ENCODE measurements around the gene CCDC122.

The CCDC122 gene

DNA sequence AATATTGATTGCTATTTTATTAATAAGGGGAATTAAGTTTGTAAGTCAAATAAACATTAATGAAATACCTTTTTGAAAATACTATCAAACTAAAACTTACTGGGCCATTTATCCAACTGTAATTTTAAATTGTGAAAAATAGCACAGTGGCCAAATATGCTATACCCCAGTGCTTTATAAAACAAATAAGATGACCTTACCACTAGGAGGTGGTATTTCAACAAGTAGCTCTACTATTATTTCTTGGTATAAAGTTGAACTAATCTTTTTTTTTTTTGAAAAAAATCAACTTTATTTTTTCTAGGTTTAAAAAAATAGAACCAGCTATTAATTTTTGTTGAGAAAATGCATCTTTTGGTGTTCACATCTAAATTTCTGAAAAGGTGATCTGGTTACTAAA is 14.9 kb upstream of the CCDC122 start:
- no peak overlapping the region for H3K4me3 ChIP-seq (replicated peaks; ENCODE audit: low read depth, low read length)
- DNase-seq (ENCODE audit: extremely low read depth, low read depth) = no peak
- TF ChIP-seq, protein P1, sequence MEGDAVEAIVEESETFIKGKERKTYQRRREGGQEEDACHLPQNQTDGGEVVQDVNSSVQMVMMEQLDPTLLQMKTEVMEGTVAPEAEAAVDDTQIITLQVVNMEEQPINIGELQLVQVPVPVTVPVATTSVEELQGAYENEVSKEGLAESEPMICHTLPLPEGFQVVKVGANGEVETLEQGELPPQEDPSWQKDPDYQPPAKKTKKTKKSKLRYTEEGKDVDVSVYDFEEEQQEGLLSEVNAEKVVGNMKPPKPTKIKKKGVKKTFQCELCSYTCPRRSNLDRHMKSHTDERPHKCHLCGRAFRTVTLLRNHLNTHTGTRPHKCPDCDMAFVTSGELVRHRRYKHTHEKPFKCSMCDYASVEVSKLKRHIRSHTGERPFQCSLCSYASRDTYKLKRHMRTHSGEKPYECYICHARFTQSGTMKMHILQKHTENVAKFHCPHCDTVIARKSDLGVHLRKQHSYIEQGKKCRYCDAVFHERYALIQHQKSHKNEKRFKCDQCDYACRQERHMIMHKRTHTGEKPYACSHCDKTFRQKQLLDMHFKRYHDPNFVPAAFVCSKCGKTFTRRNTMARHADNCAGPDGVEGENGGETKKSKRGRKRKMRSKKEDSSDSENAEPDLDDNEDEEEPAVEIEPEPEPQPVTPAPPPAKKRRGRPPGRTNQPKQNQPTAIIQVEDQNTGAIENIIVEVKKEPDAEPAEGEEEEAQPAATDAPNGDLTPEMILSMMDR (IDR thresholded peaks at IDR 0.05; ENCODE audit: low read depth, low read length, missing control alignments) = no peak

DNA sequence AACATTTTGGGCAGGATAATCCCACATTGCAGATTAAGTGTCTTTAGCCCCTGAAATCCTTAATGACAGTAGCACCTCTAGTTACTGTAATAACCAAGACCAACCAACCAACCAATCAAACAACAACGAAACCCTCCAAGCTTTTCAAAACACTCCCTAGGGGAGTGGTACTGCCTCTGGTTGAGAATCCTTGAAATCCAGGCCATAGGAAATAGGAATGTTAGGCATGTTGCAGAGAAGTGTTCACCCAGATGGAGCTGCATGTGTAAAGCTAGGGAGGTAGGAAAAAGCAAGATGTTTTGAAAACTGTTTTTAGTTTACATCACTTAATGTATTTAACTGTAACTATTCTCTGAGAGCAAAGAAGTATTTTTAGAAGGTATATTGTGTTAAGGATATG is 4.7 kb upstream of the CCDC122 start:
- TF ChIP-seq, protein P1 (IDR thresholded peaks at IDR 0.05; ENCODE audit: low read depth, low read length, missing control alignments) = no peak
- no peak overlapping the region for H3K4me3 ChIP-seq (replicated peaks; ENCODE audit: low read depth, low read length)
- no peak for DNase-seq (ENCODE audit: extremely low read depth, low read depth)

DNA sequence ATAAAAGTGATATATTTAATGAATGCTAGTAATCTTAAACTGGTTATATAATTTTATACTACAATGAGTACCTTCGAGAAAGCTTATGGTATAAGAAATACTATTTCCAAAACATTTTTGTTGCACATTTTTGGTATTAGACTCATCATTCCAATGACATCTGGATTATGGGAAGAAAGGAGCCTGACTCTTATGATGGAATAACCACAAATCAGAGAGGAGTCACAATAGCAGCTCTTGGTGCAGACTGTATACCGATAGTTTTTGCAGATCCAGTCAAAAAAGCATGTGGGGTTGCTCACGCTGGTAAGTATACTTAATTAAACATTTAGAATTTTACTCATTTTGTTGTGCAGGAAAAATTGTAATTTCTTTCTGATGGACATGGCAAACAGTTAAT is 4.1 kb upstream of the CCDC122 start:
- TF ChIP-seq, protein P1 (IDR thresholded peaks at IDR 0.05; ENCODE audit: low read depth, low read length, missing control alignments) = no peak
- no peak for DNase-seq (ENCODE audit: extremely low read depth, low read depth)
- H3K4me3 ChIP-seq (replicated peaks; ENCODE audit: low read depth, low read length) = no peak overlapping the region

DNA sequence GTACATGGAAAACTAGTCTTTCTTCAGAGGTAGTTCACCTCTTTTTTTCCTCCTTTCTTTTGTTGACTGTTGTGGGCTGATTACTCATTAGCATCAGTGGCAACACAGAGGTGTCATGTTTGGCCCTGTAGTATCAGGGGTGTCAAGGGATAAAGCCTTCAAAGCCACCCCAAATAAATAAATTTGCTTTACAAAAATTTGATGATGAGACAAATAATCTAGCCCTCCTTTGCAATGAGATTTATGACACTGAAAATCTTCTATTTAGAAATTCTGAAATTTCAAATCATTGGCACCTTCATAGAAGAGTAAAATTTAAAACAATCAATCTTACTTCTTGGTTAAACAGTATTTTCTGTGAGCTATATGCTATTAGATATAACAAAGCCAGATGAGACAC is 2.0 kb upstream of the CCDC122 start:
- no peak overlapping the region for H3K4me3 ChIP-seq (replicated peaks; ENCODE audit: low read depth, low read length)
- DNase-seq (ENCODE audit: extremely low read depth, low read depth) = no peak
- TF ChIP-seq, protein P1 (IDR thresholded peaks at IDR 0.05; ENCODE audit: low read depth, low read length, missing control alignments) = no peak

DNA sequence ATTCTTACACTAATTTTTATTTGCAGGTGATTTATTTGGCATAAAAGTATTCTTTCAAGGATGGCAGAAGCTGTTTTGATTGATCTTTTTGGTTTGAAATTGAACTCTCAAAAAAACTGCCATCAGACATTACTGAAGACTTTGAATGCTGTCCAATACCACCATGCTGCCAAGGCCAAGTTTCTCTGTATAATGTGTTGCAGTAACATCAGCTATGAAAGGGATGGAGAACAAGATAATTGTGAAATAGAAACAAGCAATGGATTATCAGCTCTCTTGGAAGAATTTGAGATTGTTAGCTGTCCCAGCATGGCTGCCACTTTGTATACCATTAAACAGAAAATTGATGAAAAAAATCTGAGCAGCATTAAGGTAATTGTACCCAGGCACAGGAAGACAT is 1.4 kb upstream of the CCDC122 start:
- H3K4me3 ChIP-seq (replicated peaks; ENCODE audit: low read depth, low read length) = no peak overlapping the region
- TF ChIP-seq, protein P1 (IDR thresholded peaks at IDR 0.05; ENCODE audit: low read depth, low read length, missing control alignments) = no peak
- DNase-seq (ENCODE audit: extremely low read depth, low read depth) = no peak

DNA sequence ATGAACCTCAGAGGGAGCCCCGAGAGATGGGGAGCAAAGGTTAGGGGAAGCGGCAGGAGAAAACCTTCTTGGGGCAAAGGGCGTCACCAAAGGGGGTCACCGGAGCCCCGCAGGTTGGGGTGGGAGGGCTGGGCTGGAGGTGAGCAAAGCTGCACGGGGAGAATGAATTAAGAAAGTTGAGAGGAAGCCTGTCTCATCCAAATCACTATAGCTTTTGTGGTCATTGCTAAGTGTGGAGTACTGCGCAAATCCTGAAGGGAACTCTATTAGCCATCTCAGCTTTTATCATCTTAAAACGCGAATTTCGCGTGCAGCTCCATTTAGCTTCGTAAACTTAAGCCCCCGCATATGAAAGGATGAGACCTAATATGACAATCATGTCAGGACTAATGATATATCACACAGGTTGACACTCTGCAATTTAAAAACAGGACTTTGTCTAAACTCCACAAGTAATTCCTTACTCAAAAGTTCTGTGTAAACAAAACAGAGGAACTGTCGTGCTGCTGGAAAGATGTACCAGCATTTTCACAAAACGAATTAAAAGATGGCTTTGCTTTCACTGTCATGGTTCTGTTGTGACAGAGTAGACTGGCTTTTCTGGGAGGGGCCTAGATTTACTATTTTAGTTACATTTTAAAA is 795 bp upstream of the CCDC122 start:
- TF ChIP-seq, protein P1 (IDR thresholded peaks at IDR 0.05; ENCODE audit: low read depth, low read length, missing control alignments) = no peak
- peak overlapping the region; percentile 69 for H3K4me3 ChIP-seq (replicated peaks; ENCODE audit: low read depth, low read length)
- DNase-seq (ENCODE audit: extremely low read depth, low read depth) = no peak

DNA sequence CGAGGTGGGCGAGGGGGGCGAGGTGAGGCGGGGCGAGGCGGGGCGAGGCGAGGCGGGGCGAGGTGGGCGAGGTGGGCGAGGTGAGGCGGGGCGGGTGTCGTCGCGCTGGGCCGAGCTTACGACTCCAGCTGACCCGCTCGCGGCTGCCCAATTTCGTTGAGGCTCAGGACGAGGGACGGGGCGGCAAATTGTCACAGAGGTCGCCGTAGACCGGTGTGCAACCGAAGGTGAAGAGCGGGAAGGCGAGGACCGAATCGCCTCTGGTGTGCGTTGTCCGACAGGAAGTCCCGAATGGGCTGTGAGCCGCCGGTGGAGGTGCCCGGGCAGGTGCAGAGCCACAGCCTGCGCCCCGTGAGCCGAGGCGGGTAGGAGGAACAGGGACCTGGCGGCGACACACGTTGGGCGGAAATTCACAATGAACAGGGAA is 228 bp upstream of the CCDC122 start, which contains the start of gene LACC1:
TSS of gene LACC1 (plus strand) at position 150 of the 427 bp plus-strand sequence. CDS start 1,082 bp downstream, outside the sequence.
- DNase-seq (ENCODE audit: extremely low read depth, low read depth) = no peak
- TF ChIP-seq, protein P1 (IDR thresholded peaks at IDR 0.05; ENCODE audit: low read depth, low read length, missing control alignments) = no peak
- peak within 1 kb of the TSS; percentile 69 for H3K4me3 ChIP-seq (replicated peaks; ENCODE audit: low read depth, low read length)
